Bronchial epithelial cell (primary cell): ENCODE results near the gene TTC39A. TPM values are rescaled to one million over a fixed set of nuclear protein-coding genes. Genes with fewer than 3 reads are reported as not detected.

Experiments used
- DNase-seq: peaks from one replicate; pipeline ENCODE4 v3.0.0-alpha.2; 2010; ENCODE audit warnings: low read depth
- FAIRE-seq: peaks from 2 replicates; lab custom pipeline; 2011; peaks lifted over from hg19 to GRCh38; lab: Jason Lieb, UNC
- H3K27me3 ChIP-seq: 2 replicates; pipeline ENCODE4 v1.5.1; 2011; ENCODE audit warnings: low read length; ENCODE audit not compliant: control insufficient read depth, insufficient read depth
- H3K36me3 ChIP-seq: 2 replicates; pipeline ENCODE4 v1.5.1; 2011; ENCODE audit warnings: low read length; ENCODE audit not compliant: control insufficient read depth, insufficient read depth
- H3K4me3 ChIP-seq: 2 replicates; pipeline ENCODE4 v1.5.1; 2011; ENCODE audit warnings: mild to moderate bottlenecking, low read depth, low read length, control low read depth
- CTCF ChIP-seq: IDR thresholded peaks from 2 replicates; pipeline ENCODE4 v1.5.1; 2011; ENCODE audit warnings: mild to moderate bottlenecking, moderate library complexity, low read length, control low read depth, inconsistent platforms; ENCODE audit not compliant: insufficient read depth, severe bottlenecking
- total RNA-seq: library from RNA; depleted of rRNA; stranded (reverse); fragments of >200 nt; gene quantifications from 2 replicates; pipeline ENCODE4 v1.2.1, GENCODE V29; 2014

TTC39A gene
- total RNA-seq, 1 donor from 2014 or later = 6.1 TPM

- DNase-seq = no peak
- TF ChIP-seq CTCF = no peak
- FAIRE-seq = no peak
- H3K36me3 ChIP-seq = no peaks in the 10 kb centered on the region
- no peak overlapping the region for H3K4me3 ChIP-seq
- no peaks in the 10 kb centered on the region for H3K27me3 ChIP-seq
These were observed 28.6 kb downstream of the TTC39A start for GRCh38 chr1:51301844-51302162.

DNA sequence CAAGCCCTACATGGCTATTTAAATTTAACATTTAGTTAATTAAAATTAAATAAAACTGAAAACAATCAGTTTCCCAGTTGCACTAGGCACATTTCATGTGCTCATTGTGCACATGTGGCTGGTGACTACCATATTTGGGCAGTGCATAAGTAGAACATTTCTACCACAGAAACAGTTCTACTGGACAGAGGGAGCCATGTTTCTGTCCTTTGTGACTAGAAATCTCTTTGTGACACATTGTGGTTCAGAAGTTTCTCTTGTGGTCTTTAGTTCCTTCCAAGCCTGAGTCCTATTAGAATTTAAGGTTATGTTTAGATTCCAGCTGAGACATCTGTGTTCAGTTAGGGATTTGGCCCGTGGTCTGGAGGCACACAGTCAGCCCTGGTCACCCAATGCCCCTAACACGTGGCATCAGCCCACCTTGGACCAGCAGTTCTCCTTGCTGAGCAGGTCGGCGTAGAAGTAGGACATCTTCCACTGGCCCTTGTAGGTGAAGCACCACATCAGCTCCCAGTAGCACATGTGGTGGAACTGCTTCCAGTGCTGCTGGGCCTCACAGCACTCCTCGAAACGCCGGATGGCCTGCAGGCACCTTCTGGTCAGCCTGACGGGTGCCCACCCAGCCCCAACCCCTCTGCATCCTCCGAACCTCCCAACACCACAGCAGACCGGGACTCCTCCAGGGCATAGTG is 29.1 kb downstream of the TTC39A start:
- TF ChIP-seq CTCF = no peak
- H3K36me3 ChIP-seq = no peaks in the 10 kb centered on the region
- no peaks in the 10 kb centered on the region for H3K27me3 ChIP-seq
- DNase-seq = no peak
- H3K4me3 ChIP-seq = no peak overlapping the region
- no peak for FAIRE-seq

GRCh38 chr1:51299981-51300670 is 30.2 kb downstream of the TTC39A start:
- TF ChIP-seq CTCF = no peak
- DNase-seq = no peak
- no peaks in the 10 kb centered on the region for H3K27me3 ChIP-seq
- H3K36me3 ChIP-seq = no peaks in the 10 kb centered on the region
- no peak overlapping the region for H3K4me3 ChIP-seq
- no peak for FAIRE-seq

DNA sequence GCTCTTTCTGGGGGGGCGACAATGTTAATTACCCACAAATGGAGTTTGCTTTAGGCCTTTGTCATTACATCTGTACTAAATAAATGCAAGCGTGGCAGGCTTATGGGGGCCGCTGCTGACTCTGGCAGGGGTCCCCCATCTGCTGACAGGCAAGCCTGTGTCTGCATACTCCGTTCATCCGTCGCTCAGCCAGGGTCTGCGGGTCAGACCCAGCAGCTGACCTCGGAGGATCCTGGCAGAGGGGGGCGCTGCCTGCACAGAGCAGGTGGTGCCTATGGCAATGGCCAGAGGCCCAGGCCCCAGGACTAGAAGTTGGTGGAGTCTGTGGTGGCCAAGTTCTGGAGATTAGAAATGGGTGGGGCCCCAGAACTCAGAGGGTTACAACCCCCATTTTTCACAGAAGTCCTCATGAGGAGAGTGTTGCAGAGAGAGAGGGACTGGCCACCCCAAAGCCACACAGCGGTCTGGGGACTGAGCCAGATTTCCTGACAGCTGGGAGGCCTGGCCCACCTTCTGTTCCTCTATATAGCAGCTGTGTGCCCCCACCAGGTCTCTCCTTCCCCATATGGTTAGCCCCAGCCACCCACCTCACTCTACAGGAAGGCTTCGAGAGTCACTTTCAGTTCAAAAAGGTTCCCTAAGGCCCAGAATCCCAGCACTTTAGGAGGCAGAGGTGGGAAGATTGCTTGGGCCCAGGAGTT is 31.0 kb downstream of the TTC39A start:
- no peak for TF ChIP-seq CTCF
- no peak for DNase-seq
- no peak for FAIRE-seq

GRCh38 chr1:51298322-51298705 is 32.0 kb downstream of the TTC39A start:
- Histone ChIP-seq H3K4me3 (no peak overlapping the region), H3K36me3 (no peaks in the 10 kb centered on the region), H3K27me3 (no peaks in the 10 kb centered on the region)
- DNase-seq (no peak), FAIRE-seq (no peak)
- no peak for TF ChIP-seq CTCF

More for the DNA sequence above, 31.0 kb downstream of the TTC39A start:
- H3K27me3 ChIP-seq = no peaks in the 10 kb centered on the region
- no peak overlapping the region for H3K4me3 ChIP-seq
- H3K36me3 ChIP-seq = no peaks in the 10 kb centered on the region
